Hematopoietic multipotent progenitor cell treated with erythropoietin and hydrocortisone succinate and interleukin-3 and kit ligand, for 4 days (in vitro differentiated cells): ENCODE data around the gene GBGT1.

Experiments
- DNase-seq: peaks from one replicate; pipeline ENCODE4 v3.0.0-alpha.2; 2015

Gene GBGT1

DNA sequence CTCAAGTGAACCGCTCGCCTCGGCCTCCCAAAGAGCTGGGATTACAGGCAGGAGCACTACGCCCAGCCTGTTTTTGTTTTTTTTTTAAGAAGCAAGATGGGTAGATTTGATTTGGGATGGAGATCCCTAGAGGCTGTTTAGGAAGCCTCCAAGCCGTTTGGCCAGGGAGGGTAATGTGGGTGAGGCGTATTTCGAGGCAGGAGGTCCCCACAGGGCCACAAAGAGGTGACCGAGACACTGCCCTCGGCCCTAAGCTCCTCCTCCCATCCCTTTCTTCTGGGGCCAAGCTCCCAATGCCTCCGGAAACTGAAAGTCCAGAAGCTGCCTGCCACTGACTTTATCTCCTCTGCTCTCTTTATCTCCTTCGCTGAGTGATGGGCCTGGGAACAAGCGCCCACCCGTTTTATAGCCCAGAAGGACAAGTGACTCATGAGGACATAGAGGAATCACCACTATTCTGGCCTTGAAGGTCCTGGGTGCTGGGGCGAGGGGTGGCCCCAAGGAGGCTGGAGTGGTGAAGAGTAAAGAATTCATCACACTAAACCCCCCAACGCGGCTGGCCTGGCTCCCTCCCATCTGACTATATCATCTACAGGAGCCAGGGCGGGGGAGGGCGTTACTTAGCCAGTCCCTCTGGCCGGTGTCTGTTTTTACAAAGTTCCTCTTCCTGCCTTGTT, 40.6 kb downstream of the GBGT1 start:
- peak; percentile 69 for DNase-seq

DNA sequence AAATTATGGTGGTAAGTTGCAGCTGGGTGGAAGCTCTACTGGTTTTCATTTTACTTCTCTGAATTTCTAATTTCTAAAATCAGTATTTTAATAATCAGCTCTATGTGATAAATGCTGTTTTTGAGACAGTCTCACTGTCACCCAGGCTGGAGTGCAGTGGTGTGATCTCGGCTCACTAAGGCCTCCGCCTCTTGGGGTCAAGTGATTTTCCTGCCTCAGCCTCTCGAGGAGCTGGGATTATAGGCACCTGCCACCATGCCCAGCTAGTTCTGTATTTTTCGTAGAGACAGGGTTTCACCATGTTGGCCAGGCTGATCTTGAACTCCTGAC, 41.1 kb downstream of the GBGT1 start:
- DNase-seq: no peak

DNA sequence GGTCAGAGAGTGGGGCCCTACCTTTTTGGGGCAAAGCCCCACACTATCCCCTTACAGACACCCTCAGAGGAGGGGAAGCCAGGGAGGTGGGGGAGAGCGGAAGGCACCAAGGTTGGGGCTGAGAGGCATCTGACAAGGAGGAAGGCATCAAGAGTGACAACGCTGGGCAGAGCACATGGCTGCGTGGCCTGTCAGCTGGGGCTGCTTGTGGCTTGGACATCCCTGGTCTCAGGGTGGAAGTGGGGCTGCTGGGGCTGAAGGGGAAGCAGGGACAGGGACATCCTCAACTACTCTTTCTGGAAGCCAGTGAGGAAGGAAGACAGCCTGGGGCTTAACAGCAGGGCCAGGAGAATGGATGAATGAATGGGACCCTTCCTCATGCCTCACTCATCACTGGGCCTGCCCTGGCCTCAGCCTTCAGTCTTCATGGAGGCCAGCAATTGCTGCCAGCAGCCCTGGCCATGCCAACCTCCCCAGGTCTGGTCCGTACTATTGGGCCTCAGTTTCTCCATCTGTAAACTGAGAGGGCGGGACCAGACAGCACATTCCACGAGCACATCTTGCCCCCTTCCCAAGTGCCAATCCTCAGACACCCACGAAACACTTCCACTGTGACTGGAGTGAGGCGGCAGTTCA, 41.7 kb downstream of the GBGT1 start:
- DNase-seq: peak; percentile 71

DNA sequence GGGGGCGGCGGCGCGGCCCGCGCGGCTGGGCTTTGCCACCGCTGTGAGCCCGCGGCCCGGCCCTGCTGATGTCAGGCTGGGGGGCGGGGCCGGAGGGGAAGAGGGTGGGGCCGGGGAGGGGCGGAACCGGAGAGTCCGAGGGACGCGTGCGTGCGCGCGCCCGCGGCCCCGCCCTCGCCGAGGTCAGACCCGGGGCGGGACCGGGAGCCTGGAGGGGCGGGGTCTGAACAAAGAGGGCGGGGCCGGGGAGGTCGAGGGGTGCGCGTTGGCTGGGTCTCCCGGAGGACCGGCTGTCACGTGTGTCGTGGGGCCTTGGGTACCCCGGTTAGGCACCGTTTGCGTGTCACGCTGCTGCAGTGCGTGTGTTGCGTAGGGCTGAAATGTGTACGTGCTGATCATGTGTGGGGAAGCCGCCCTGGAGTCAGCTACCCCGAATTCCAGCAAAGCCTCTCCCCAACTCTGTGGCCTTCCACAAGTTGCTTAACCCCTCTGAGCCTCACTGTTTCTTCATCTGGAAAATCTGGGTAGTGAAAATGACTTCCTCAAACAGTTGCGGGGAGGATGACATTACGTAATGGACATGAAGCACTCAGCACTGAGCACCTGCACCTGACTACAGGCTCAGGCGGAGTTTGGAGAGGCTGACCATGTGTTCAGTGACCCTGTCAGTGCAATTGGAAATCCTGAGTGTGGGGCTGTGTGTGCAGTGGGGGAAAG, 42.4 kb downstream of the GBGT1 start, which contains the start of gene RALGDS:
Gene RALGDS, minus strand, starts transcription at position 43 of the 717 bp plus-strand sequence. CDS start 86 bp downstream, outside the sequence.
- DNase-seq: peak; percentile 95

DNA sequence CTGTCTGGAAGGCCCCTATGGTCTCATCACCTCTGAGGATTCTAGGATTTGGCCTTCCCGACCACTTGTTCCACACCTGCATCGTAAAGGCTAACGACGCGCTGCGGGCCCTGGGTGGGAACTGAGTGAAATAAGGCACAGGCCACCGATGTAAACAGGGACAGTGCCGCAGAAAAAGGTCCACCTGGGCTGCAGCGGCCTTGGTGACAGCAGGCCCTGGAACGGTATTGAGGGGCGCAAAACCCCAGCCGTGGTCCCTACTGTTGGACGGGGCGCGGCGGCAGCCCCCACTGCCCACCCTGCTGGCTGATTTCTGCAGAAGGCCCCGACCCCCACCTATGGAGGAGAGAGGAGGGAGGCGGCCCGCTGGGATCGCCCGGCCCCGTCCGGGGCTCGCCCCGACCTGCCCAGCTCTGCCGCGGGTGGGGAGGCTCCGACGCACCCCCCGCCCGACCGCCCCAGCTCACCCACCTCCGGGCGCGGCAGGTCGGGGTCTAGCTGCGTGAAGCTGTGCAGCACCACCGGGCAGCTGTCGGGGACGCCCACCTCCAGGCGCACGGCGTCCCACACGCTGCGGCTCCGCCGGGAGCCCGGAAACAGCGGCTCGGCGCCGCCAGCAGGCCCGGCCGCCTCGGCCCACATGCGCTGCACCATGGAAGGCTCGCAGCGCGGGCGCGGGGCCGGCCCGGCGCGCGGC, 43.1 kb downstream of the GBGT1 start:
- no peak for DNase-seq

DNA sequence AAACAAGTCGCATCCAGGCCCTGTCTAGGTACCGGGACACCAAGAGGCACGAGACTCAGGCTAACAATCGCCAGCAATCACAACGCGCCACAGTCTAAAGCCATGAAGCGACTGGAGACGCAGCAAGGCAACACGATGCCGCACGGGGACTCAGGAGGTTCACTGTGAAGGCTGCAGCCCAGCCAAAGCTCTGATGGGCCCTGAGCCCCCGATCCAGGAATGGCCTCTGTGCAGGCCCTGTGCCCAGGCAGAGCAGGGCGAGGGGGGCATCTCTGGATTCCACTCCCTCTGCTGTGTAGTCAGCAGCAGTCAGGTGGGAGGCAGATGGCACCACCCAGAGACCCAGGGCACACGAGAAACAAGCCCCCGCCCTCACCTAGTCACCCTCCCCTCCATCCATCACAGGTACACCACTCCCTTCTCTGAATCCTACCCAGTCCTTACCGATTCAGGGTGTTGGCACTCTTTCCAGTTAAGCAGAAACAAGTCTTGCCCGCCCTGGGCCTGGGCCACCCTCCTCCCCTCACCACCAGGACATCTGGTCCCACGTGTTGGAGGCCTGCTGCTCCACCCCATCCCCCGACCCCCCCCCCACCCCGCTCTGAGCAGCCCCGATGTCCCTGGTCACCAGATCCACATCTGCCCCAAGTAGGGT, 43.7 kb downstream of the GBGT1 start:
- DNase-seq: no peak

GRCh38 chr9:133119103-133119845, 44.4 kb downstream of the GBGT1 start:
- no peak for DNase-seq

DNA sequence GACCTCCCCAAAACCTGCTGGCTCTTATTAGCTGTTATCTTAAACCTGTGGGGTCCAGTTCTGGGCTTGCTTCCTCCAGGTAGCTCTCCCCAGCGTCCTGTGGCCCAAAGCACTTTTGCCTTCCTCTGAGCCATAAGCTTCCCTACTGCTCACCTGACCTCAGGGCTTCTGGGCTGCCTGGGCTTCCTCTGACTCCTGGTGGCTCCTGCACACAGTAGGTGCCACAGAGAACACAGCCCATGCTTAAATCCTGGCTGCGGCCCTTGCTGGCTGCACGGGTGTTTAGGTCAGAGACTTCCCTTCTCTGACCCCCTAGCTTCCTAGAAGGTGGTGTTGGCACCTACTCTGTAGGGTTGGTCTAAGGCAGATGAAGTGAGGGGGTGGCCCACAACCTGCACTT, 45.1 kb downstream of the GBGT1 start:
- no peak for DNase-seq

- no peak for DNase-seq
These were observed 45.6 kb downstream of the GBGT1 start for GRCh38 chr9:133118179-133118520.

GRCh38 chr9:133117271-133118178, 46.2 kb downstream of the GBGT1 start:
- peak; percentile 43 for DNase-seq

DNA sequence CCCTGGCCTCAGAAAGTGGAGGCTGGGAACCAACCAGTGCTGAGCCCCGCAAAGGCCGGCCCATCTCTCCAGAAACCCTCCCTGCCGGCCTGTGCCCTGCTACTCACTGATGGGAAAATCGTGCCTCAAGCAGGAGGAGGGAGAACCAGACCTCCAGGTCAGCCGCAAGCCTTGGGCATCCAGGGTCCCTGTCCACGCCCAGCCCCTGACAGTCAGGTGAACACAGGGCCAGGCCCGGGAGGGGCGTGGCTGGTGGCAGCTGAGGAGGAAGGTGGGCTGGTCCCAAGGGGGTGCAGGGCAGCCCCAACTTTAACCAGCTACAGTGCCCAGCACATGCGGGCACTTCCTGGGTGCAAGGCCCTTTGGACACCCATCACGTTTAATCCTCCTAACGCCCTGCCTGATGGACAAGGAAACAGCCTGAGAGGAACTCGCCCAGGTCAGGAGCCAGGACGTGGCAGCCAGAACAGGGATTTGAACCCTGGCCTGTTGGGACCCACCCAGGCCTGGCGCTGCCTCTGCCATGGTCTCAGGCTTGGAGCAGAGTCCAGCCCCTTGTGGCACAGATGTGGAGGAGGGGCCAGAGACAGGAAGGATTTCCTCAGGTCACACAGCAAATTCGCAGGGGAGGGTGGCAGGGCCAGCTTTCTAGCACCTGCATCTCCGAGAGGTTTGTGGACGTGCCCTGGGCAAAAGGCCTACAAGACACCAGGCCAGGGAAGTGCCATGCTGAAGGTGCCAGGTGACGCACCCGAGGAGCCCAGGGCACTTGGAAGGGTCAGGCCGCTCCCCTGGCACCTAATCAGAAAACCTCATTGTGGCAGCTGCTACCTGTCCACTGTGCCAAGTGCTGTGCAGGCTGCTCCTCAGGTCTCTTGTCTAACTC, 47.1 kb downstream of the GBGT1 start:
- no peak for DNase-seq

DNA sequence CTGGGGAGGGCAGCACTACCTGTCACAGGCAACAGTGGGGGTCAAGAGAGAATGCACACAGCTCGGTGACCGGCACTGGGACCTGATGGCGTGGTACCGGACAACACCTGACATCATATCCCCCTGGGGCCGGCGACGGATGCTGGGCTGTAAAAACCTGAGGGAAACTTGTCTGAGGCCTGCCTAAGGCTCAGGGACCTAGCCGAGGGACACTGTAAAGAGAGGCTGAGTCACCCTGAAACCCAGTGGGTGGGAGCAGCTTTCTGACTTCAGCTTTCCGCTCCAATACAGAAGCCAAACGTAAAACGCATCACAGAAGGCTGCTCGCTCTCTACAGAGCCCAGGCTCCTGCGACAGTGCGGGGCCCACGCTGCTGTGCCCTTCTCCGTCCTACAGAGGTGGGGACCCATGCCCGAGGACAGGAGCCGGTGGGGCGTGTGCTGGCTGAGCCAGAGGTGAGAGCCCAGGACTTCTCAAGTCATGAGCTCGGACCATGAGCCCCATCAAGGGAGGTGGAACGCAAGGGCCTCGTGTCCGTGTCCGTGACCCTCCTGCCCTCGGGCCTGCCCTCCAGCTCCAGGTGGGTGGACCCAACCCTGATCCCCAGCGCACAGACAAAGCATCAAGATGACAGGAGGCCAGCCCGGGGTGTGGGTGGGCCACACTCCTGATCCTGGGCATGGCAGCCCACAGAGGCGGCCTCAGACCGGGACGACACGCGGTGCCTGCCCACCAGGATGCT, 47.9 kb downstream of the GBGT1 start:
- DNase-seq: peak; percentile 45

GRCh38 chr9:133114886-133115603, 48.7 kb downstream of the GBGT1 start:
- DNase-seq: peak; percentile 63

- DNase-seq: peak; percentile 66
These were observed 49.5 kb downstream of the GBGT1 start for GRCh38 chr9:133113949-133114885.

- DNase-seq: peak; percentile 50
These were observed 50.4 kb downstream of the GBGT1 start for GRCh38 chr9:133113163-133113948.

- peak; percentile 92 for DNase-seq
These were observed 51.1 kb downstream of the GBGT1 start for GRCh38 chr9:133112663-133113026.
